Activated CD4-positive, alpha-beta T cell treated with anti-CD3 and anti-CD28 coated beads, Interleukin-2, amount 10 ng/mL, durations not matched to agents 24 days and 14 days (primary cell): Measurements from ENCODE around the gene TOPBP1. TPM values are rescaled to one million over a fixed set of nuclear protein-coding genes. Genes with fewer than 3 reads are reported as not detected.
"Not testable (repeated sequence)": the region's sequence is repeated elsewhere in the genome, so short reads cannot be mapped to it uniquely, and the experiment has no call there.

Source experiments
- DNase-seq: peaks from one replicate; pipeline ENCODE4 v3.0.0; 2022
- H3K27ac Mint-ChIP-seq: one replicate; pipeline ENCODE4 v1.8.0; 2022; ENCODE audit warnings: mild to moderate bottlenecking, mixed read lengths
- H3K27me3 Mint-ChIP-seq: one replicate; pipeline ENCODE4 v1.8.0; 2022; ENCODE audit warnings: mixed read lengths
- H3K36me3 Mint-ChIP-seq: one replicate; pipeline ENCODE4 v1.8.0; 2022; ENCODE audit warnings: low read depth, mild to moderate bottlenecking, mixed read lengths
- H3K4me1 Mint-ChIP-seq: one replicate; pipeline ENCODE4 v1.8.0; 2021; ENCODE audit warnings: mixed read lengths
- H3K4me3 Mint-ChIP-seq: one replicate; pipeline ENCODE4 v1.8.0; 2022; ENCODE audit warnings: mild to moderate bottlenecking, moderate library complexity, mixed read lengths
- H3K9me3 Mint-ChIP-seq: one replicate; pipeline ENCODE4 v1.8.0; 2021; ENCODE audit warnings: mixed read lengths
- intact Hi-C: fragments of 100-400 bp; cut with micrococcal nuclease; formaldehyde crosslinking; loops from one replicate; pipeline ENCODE4 v1.15.1; 2023
- total RNA-seq: library from RNA; stranded (reverse); gene quantifications from 2 replicates; pipeline ENCODE4 v1.2.3, GENCODE V29; 2022

The TOPBP1 gene
- total RNA-seq, 1 donor from 2014 or later: 97.9 TPM

GRCh38 chr3:133563816-133564215 lies 97.9 kb downstream of the TOPBP1 start:
- intact Hi-C loops: no loop called here
- peaks cover 11% of the 10 kb centered on the region for H3K27me3 Mint-ChIP-seq
- no peaks in the 10 kb centered on the region for H3K36me3 Mint-ChIP-seq
- no peak overlapping the region for H3K27ac Mint-ChIP-seq
- no peaks in the 10 kb centered on the region for H3K4me1 Mint-ChIP-seq
- no peak for DNase-seq
- no peak overlapping the region for H3K4me3 Mint-ChIP-seq
- H3K9me3 Mint-ChIP-seq: peaks cover 1% of the 10 kb centered on the region

- H3K4me1 Mint-ChIP-seq: no peaks in the 10 kb centered on the region
- intact Hi-C loops: no loop called here
- DNase-seq: no peak
- no peak overlapping the region for H3K4me3 Mint-ChIP-seq
- peaks cover 11% of the 10 kb centered on the region for H3K27me3 Mint-ChIP-seq
- H3K9me3 Mint-ChIP-seq: peaks cover 4% of the 10 kb centered on the region
- no peak overlapping the region for H3K27ac Mint-ChIP-seq
- no peaks in the 10 kb centered on the region for H3K36me3 Mint-ChIP-seq
Measured at GRCh38 chr3:133563186-133563591, 98.6 kb downstream of the TOPBP1 start.

- Mint-ChIP-seq H3K4me1 (no peaks in the 10 kb centered on the region), H3K4me3 (no peak overlapping the region), H3K27me3 (peaks cover 11% of the 10 kb centered on the region), H3K36me3 (no peaks in the 10 kb centered on the region), H3K27ac (no peak overlapping the region), H3K9me3 (peaks cover 4% of the 10 kb centered on the region)
- intact Hi-C loops: no loop called here
- no peak for DNase-seq
Measured at GRCh38 chr3:133562376-133562775, 99.4 kb downstream of the TOPBP1 start.

DNA sequence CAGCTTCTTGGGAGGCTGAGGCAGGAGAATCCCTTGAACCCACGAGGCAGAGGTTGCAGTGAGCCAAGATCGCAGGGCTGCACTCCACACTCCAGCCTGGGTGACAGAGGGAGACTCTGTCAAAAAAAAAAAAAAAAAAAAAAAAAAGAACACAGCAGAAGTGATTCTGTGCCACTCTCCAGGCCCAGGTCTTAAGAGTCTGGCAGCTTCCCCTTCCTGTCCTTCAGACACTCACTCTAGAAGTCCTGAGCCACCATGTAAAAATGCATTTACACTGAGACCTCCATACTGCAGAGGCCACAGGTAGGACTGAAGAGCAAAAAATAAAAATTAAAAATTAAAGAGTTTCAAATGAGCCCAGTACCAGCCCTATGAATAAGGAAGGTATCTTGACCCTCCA lies 100.1 kb downstream of the TOPBP1 start:
- intact Hi-C loops: no loop called here
- DNase-seq: no peak
- Mint-ChIP-seq H3K36me3 (no peaks in the 10 kb centered on the region), H3K9me3 (peaks cover 4% of the 10 kb centered on the region), H3K27ac (no peak overlapping the region), H3K27me3 (peaks cover 11% of the 10 kb centered on the region), H3K4me3 (no peak overlapping the region), H3K4me1 (no peaks in the 10 kb centered on the region)

GRCh38 chr3:133551589-133551988 lies 110.2 kb downstream of the TOPBP1 start:
- H3K36me3 Mint-ChIP-seq, H3K27ac Mint-ChIP-seq, H3K4me1 Mint-ChIP-seq, DNase-seq, H3K27me3 Mint-ChIP-seq, H3K9me3 Mint-ChIP-seq, H3K4me3 Mint-ChIP-seq, intact Hi-C loops: not testable (repeated sequence)

Other genes with a start within 250 kb of the TOPBP1 start
- gene CDV3, start 88.3 kb downstream of the TOPBP1 start, total RNA-seq: 275 and 281 TPM in 2 replicates
- gene TF, start 84.5 kb upstream of the TOPBP1 start, total RNA-seq: 0.02 and 0.26 TPM in 2 replicates
- gene SRPRB, start 143.9 kb upstream of the TOPBP1 start, total RNA-seq: 97.7 and 103 TPM in 2 replicates
- 0.07 and 0.14 TPM in 2 replicates for gene RAB6B, start 233.9 kb upstream of the TOPBP1 start, total RNA-seq